K562 (cell line): ENCODE measurements around the gene SDCCAG8. TPM values are rescaled to one million over a fixed set of nuclear protein-coding genes. Genes with fewer than 3 reads are reported as not detected.

Experiments
- ATAC-seq: fragments of 200-7000 bp; cut with Tn5 transposase; 3 replicates; pipeline ENCODE4 v1.9.1; 2020; ENCODE audit warnings: moderate library complexity
- BruUV-seq: library from RNA; stranded (reverse); fragments of 400-500 nt; replicated peaks from 2 replicates; lab custom pipeline; 2021; lab: Mats Ljungman, UMichigan
- CTCF ChIA-PET: fragments of 300-600 bp; formaldehyde crosslinking; extraction: SDS; loops from one replicate; lab custom pipeline; 2021; ENCODE audit warnings: low intra/inter-chr PET ratio; lab: Yijun Ruan, JAX
- POLR2A ChIA-PET: fragments of 300-600, 350-650 bp; sonication (Branson Sonifier 250); formaldehyde crosslinking; extraction: SDS; loops from one replicate; lab custom pipeline; 2021; ENCODE audit warnings: antibody characterized with exemption, inconsistent platforms; lab: Yijun Ruan, JAX
- DNase-seq, 4 experiments: peaks; one replicate each; pipeline versions ENCODE4 v3.0.0 to v3.0.0-alpha.2; 2011 to 2018; ENCODE audit warnings: low spot score in 3 of 4, mixed read lengths in 3 of 4; ENCODE audit errors: extremely low read depth in 1 of 4
- FAIRE-seq: peaks from 2 replicates; lab custom pipeline; 2011; peaks lifted over from hg19 to GRCh38; lab: Jason Lieb, UNC
- H2AFZ ChIP-seq: 2 replicates; pipeline ENCODE4 v1.6.0; 2011; ENCODE audit warnings: low read depth, low read length, control low read depth, inconsistent platforms
- H3K27ac ChIP-seq: fragments of 200-600 bp; 3 replicates; pipeline ENCODE4 v1.8.0; 2011; ENCODE audit warnings: low read depth, mild to moderate bottlenecking, control low read depth, inconsistent platforms, low read length, moderate library complexity, mixed read lengths; ENCODE audit errors: extremely low read depth
- H3K27me3 ChIP-seq, 2 experiments: fragments of 300-600 bp in 1 of 2; 2 replicates in 1 of 2; 3 replicates in 1 of 2; pipeline versions ENCODE4 v1.6.0 to v1.8.0; 2011; ENCODE audit warnings: inconsistent platforms in 2 of 2, low read length in 2 of 2, mild to moderate bottlenecking in 1 of 2, mixed read lengths in 1 of 2, moderate library complexity in 1 of 2; ENCODE audit not compliant: control insufficient read depth in 2 of 2, insufficient read depth in 2 of 2
- H3K36me3 ChIP-seq: fragments of 300-600 bp; 3 replicates; pipeline ENCODE4 v1.8.0; 2011; ENCODE audit warnings: mild to moderate bottlenecking, low read length, inconsistent platforms; ENCODE audit not compliant: control insufficient read depth, insufficient read depth
- H3K4me1 ChIP-seq, 2 experiments: fragments of 200-600 bp in 1 of 2; replicated peaks in 1 of 2; 2 replicates in 1 of 2; 3 replicates in 1 of 2; pipeline versions ENCODE4 v1.5.1 to v1.8.0; 2011; ENCODE audit warnings: inconsistent platforms in 2 of 2, low read length in 2 of 2, mild to moderate bottlenecking in 1 of 2, mixed read lengths in 1 of 2, moderate library complexity in 1 of 2; ENCODE audit not compliant: control insufficient read depth in 2 of 2, insufficient read depth in 2 of 2
- H3K4me2 ChIP-seq: 2 replicates; pipeline ENCODE4 v1.6.1; 2011; ENCODE audit warnings: low read length, control low read depth, inconsistent platforms, mixed read lengths; ENCODE audit not compliant: insufficient read depth
- H3K4me3 ChIP-seq: fragments of 200-600 bp; sonication (generic), shearing (Covaris generic); 2 replicates; pipeline ENCODE4 v1.5.1; 2016; ENCODE audit warnings: control low read depth, inconsistent platforms
- H3K79me2 ChIP-seq: fragments of 200-600 bp; 3 replicates; pipeline ENCODE4 v1.8.0; 2011; ENCODE audit warnings: low read length, inconsistent platforms; ENCODE audit not compliant: control insufficient read depth, insufficient read depth
- H3K9ac ChIP-seq, 2 experiments: 2 replicates each; pipeline versions ENCODE4 v1.6.0 to v1.6.1; 2011; ENCODE audit warnings: low read depth in 2 of 2, low read length in 2 of 2, control low read depth in 1 of 2, inconsistent platforms in 1 of 2, mild to moderate bottlenecking in 1 of 2, mixed read lengths in 1 of 2; ENCODE audit not compliant: insufficient read depth in 1 of 2
- H3K9me1 ChIP-seq: one replicate; pipeline ENCODE4 v1.6.0; 2011; ENCODE audit warnings: inconsistent platforms, mild to moderate bottlenecking, low read length, moderate library complexity; ENCODE audit not compliant: control insufficient read depth, insufficient read depth
- H3K9me3 ChIP-seq: replicated peaks from 2 replicates; pipeline ENCODE4 v1.5.1; 2011; ENCODE audit warnings: low read depth, low read length, inconsistent platforms; ENCODE audit not compliant: control insufficient read depth, insufficient read depth
- H4K20me1 ChIP-seq: replicated peaks from 2 replicates; pipeline ENCODE4 v1.6.1; 2011; ENCODE audit warnings: low read length, inconsistent platforms, mixed read lengths; ENCODE audit not compliant: control insufficient read depth, insufficient read depth
- GTF2F1 ChIP-seq: IDR thresholded peaks from 2 replicates; pipeline ENCODE4 v1.6.1; 2011; ENCODE audit warnings: low read depth, low read length, improper control_type of control experiment
- HMG20A ChIP-seq: fragments of 450-650 bp; formaldehyde crosslinking; conservative IDR thresholded peaks from 2 replicates; pipeline ENCODE4 v1.4.0; 2020; ENCODE audit warnings: mild to moderate bottlenecking, mixed read lengths
- NFATC3 ChIP-seq: fragments of 450-650 bp; IDR thresholded peaks from 2 replicates; pipeline ENCODE4 v1.6.1; 2017; ENCODE audit warnings: mild to moderate bottlenecking
- PRPF4 ChIP-seq: fragments of 200-400 bp; formaldehyde crosslinking; IDR thresholded peaks from one replicate; pipeline ENCODE4 v1.6.1; 2017; ENCODE audit warnings: low read length, low read depth, mild to moderate bottlenecking; ENCODE audit not compliant: insufficient read depth, poor library complexity, severe bottlenecking
- SMARCA5 ChIP-seq: fragments of 450-650 bp; IDR thresholded peaks from 2 replicates; pipeline ENCODE4 v1.6.1; 2016
- SOX6 ChIP-seq: fragments of 450-650 bp; IDR thresholded peaks from 2 replicates; pipeline ENCODE4 v1.6.1; 2014; ENCODE audit warnings: mild to moderate bottlenecking
- ZNF76 ChIP-seq: fragments of 250-450 bp; sonication (Bioruptor Pico); IDR thresholded peaks from 2 replicates; pipeline ENCODE4 v1.4.0; 2020; ENCODE audit warnings: mild to moderate bottlenecking, moderate library complexity, borderline replicate concordance
- WGBS: fragments of 100-300 bp; shearing (Covaris generic); methylation state at CpG from one replicate; pipeline ENCODE4 v1.1.6; 2016; ENCODE audit warnings: low coverage, mixed read lengths; ENCODE audit not compliant: insufficient coverage; ENCODE audit errors: missing lambda C conversion rate; 5-methylcytosine and 5-hydroxymethylcytosine counted together
- in situ Hi-C: fragments of 300-500 bp; cut with MboI; formaldehyde crosslinking; loops from 4 replicates; pipeline ENCODE4 v1.15.0; 2018; ENCODE audit warnings: inconsistent platforms, mixed read lengths
- intact Hi-C: fragments of 100-400 bp; cut with micrococcal nuclease; formaldehyde crosslinking; loops from 2 replicates; pipeline ENCODE4 v1.14.2; 2022
- polyA plus RNA-seq, 8 experiments: library from polyadenylated mRNA; depleted of rRNA in 4 of 8; stranded (reverse) in 5 of 8; unstranded in 3 of 8; fragments of >200 nt; fragmentation: Nextera tagmentation in 2 of 8; fragmentation: Illumina TruSeq in 1 of 8; extraction: Ambion mirVana in 2 of 8; extraction: Trizol in 1 of 8; gene quantifications; 2 replicates each; pipeline versions ENCODE4 v1.2.1 to v1.2.3, GENCODE V29; 2011 to 2014; ENCODE audit warnings: inconsistent platforms in 1 of 8, missing spikeins in 1 of 8
- total RNA-seq, 7 experiments: library from RNA; depleted of rRNA in 6 of 7; stranded (reverse); fragments of >200 nt in 6 of 7; fragmentation: Illumina TruSeq in 2 of 7; extraction: Trizol in 2 of 7; gene quantifications; 2 replicates each; pipeline versions ENCODE4 v1.2.1 to v1.2.3, GENCODE V29; 2011 to 2021; ENCODE audit warnings: low replicate concordance in 1 of 7

Gene SDCCAG8
- total and polyA plus RNA-seq, 9 of the 15 experiments (the other 6 are each of a cell fraction or from before 2014, with no cell fraction given) = 17.9 to 36.7 (median 25.4) TPM

DNA sequence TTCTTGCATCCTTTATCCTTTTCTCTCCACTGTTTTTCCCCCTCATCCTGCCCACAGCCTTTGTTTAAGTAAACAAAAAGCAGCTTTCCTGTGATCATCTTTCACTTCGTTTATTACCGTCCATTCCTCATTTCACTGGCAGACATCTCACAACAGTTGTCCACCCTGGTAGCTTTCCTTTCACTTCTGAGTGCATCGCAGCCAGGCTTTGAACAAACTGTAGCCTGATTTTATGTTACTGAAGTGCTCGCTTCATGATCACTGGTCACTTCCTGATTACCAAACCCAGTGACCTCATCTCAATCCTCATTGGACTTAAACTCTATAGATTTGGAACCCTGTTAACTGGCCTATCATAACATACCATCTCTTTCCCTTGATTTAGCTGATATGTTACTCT, 67.7 kb downstream of the SDCCAG8 start:
- FAIRE-seq (no peak), DNase-seq (no peak), ATAC-seq (no peak)
- POLR2A ChIA-PET = no interaction called here
- no TSS peak for BruUV-seq
- H2AFZ ChIP-seq = no peak overlapping the region
- no peaks in the 10 kb centered on the region for H3K27me3 ChIP-seq
- H3K4me2 ChIP-seq = no peak overlapping the region
- H3K9me1 ChIP-seq = no peaks in the 10 kb centered on the region
- no peaks in the 10 kb centered on the region for H3K79me2 ChIP-seq
- CTCF ChIA-PET = no interaction called here
- H3K4me3 ChIP-seq = no peak overlapping the region
- H3K9ac ChIP-seq = no peak overlapping the region
- WGBS = 50% methylated on average over 4 of the region's 4 CpGs
- in situ Hi-C loops (loop anchor here (10.0 kb wide), 1 partner anchor 869 kb away; no protein-coding TSS in a partner anchor), intact Hi-C loops (loop anchor here (10.0 kb wide), 2 partner anchors 399 to 1299 kb away; no protein-coding TSS in a partner anchor)
- H4K20me1 ChIP-seq = no peaks in the 10 kb centered on the region
- H3K27ac ChIP-seq = no peak overlapping the region
- H3K9me3 ChIP-seq = no peaks in the 10 kb centered on the region
- H3K36me3 ChIP-seq = no peaks in the 10 kb centered on the region; the same call in 2 of the 3 replicates
- TF ChIP-seq SMARCA5 (no peak), ZNF76 (CRISPR knock-in tag) (no peak), SOX6 (no peak), PRPF4 (no peak), HMG20A (CRISPR knock-in tag) (no peak), NFATC3 (no peak), GTF2F1 (no peak)
- no peaks in the 10 kb centered on the region for H3K4me1 ChIP-seq
